DMS53 treated with DMSO at 0.1 percent for 48 hours (cell line): Measurements from ENCODE around the gene GPR17.

Experiments used
- DNase-seq: peaks from one replicate; lab custom pipeline; 2025; ENCODE audit not compliant: unreplicated experiment; lab: John Stamatoyannopoulos, UW

GPR17 gene

DNA sequence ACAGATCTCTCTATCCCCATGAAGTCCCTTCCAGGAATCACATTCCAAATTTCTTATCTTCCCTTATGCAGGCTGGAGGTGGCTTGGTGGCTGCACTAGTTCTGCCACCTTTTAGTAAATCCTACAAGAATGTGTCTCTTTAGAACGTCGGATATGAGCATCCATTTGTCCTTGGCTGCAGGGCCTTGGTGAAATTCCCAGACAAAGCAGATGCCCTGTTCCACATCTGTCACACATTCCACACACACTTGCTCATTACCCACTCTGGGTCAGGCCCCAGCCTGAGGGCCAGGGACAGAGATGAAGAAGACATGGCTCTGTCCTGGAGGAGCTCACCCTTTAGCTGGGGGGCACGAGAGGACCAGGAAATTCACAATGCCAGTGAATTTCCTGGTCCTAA lies 31.2 kb upstream of the GPR17 start:
- DNase-seq = no peak

DNA sequence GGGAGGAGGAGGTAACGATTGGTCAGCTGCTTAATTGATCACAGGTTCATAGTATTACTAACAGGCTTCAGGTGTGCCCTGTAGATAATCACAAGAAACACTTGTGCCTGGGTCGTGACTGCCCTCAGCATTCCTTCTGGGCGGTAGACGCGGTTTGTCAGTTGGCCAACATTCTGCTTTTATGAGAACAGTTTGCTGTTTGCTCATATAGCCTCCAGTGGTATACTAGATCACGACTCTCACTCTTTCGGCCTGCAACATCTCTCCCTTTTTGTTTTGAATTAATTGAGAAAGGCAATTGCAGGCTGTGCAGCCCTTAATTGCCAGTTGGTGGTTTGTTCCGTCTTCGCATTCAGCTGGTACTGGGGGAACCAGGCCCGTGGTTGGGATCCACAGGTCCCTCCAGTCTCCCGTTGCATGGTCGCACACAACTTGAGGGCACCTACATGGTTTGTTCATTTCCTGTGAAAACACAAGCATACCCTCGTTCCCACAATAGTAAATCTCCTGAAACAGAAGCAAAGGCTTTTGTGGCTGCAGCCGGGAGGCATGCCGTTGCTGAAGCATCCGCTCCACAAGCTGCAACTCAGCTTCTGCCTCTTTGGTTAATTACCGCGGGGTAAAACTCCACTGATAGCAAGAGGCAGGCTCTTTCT lies 30.3 kb upstream of the GPR17 start:
- no peak for DNase-seq

DNA sequence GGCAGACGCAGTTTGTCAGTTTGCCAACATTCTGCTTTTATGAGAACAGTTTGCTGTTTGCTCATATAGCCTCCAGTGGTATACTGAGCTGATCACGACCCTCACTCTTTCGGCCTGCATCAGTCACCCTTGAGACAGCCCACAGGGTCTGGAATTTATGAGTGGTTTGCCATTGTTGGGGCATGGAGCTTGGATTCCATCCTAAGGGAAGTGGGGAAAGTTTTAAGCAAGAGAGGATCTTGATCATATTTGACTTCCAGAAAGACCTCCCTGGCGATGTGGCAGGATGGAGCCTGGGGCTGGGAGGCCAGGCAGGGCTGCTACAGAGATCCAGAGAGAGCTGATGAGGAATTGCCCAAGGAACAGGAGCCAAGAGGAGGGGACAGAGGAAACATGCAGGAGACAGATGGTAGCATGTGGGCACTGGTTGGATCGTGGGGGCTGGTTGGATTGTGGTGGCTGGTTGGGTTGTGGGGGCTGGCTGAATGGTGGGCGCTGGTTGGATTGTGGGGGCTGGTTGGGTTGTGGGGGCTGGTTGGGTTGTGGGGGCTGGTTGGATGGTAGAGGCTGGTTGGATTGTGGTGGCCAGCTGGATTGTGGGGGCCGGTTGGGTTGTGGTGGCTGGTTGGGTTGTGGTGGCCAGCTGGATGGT lies 27.3 kb upstream of the GPR17 start:
- DNase-seq = no peak

DNA sequence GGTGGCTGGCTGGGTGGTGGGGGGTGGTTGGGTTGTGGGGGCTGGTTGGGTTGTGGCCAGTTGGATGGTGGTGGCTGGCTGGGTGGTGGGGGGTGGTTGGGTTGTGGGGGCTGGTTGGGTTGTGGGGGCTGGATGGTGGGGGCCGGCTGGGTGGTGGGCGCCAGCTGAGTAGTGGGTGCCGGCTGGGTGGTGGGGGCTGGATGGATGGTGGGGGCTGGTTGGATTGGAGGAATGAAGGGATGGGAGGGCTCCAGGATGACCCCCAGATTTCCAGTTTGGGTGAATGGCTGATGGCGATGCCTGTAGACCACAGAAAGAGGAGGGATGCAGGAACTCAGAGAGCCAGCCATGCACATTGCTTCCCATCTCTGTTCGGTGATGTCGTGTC lies 26.8 kb upstream of the GPR17 start:
- no peak for DNase-seq

DNA sequence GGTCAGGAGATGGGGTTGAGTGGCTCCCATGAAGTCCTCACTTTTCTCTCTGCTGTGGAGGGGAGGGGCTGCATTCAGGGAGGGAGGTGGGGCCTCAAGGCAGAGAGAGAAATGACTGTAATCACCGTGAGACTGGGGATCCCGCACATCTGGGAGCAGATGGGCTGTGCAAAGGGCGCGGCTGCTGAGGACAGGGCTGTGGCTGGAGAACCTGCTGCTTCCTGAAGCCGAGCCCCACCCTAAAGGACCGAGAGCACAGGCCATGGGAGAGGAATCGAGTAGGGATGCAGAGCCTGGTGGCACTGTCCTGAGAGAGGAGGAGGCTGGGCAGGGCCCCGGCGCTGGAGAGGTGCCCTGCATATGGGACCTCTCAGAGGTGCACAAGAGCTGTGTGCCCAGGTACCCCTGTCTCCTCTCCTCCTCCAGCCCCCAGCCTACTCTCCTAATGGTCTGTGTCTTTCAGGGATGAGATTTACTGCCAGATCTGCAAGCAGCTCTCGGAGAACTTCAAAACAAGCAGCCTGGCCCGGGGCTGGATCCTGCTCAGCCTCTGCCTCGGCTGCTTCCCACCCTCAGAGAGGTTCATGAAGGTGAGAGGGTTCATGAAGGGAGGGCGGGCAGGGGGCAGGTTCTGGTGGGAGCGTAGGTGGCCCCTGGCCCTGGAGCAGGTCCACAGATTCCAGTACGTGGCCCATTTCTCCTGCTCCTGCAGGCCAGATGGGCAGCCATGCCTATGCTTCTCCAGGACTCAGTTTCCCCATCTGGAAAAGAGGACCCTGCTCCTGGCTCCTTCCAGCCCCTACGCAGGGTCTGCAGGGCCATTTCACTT lies 25.9 kb upstream of the GPR17 start:
- DNase-seq = no peak

DNA sequence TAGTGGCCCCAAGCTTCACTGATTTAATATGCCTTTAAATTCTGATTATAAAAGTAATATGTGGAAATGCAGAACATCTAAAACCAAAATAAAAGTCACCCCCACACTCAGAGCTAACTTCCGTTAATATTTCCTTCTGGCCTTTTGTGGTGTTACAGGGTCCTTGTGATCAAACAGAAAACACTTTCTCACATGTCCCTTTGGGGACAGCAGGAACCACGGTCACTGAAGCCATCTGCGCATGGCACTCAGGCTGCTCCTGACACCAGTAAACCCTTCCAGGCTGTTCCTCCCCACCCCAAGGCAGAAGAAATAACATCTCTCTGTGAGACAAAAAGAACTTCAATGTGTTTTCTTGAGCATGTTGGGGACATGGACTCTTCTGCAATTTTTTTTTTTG lies 25.1 kb upstream of the GPR17 start:
- DNase-seq = no peak

DNA sequence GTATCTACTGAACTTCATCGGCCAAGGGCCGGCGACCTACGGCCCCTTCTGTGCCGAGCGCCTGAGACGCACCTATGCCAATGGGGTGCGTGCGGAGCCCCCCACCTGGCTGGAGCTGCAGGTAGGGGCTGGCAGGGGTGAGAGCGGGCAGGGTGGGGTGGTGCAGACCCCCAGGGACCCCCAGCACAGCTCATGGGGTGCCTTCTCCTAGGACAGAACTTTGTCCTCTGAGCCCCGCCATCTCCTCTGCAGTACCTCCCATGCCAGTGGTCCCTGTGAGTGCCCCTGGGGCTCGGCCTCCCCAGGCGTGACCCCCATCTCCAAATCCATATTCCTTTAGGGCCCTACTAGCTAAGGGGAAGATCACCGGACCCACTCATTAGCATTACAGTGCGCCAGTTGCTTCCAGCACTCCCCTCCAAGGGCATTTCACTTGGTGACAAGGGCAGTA lies 23.9 kb upstream of the GPR17 start:
- DNase-seq = no peak

DNA sequence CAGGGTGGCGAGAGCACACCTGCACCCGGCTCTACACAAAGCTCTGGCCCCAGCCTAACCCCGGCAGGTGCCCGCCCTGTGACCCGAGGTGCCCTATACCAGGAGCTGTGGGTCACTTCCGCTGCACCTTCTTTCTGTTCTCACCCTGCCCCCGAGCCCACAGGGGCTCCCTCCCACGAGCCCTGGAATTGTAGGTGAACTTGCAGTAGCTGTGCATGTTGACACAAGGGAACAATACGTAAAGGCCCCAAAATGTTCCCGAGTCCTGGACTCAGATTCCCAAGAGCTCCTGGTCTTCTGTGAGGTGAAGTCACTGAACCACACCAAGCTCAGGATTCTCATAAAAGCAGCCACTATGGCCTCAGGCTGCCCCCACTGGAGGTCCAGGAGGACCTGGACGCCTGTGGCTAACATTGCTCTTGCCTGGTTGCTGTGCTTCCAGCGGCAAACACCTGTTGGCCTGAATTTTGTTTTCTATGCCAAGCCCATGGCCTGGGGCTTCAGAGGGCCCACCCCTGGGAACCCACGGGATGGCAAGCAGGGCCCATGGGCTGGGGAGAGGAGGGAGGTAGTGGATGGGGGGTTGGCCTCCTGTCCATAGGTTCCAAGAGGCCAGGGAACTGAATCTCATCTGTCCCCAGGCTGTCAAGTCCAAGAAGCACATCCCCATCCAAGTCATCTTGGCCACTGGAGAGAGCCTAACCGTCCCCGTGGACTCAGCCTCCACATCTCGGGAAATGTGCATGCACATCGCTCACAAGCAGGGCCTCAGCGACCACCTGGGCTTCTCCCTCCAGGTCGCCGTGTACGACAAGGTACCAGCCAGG lies 23.2 kb upstream of the GPR17 start:
- DNase-seq = no peak

DNA sequence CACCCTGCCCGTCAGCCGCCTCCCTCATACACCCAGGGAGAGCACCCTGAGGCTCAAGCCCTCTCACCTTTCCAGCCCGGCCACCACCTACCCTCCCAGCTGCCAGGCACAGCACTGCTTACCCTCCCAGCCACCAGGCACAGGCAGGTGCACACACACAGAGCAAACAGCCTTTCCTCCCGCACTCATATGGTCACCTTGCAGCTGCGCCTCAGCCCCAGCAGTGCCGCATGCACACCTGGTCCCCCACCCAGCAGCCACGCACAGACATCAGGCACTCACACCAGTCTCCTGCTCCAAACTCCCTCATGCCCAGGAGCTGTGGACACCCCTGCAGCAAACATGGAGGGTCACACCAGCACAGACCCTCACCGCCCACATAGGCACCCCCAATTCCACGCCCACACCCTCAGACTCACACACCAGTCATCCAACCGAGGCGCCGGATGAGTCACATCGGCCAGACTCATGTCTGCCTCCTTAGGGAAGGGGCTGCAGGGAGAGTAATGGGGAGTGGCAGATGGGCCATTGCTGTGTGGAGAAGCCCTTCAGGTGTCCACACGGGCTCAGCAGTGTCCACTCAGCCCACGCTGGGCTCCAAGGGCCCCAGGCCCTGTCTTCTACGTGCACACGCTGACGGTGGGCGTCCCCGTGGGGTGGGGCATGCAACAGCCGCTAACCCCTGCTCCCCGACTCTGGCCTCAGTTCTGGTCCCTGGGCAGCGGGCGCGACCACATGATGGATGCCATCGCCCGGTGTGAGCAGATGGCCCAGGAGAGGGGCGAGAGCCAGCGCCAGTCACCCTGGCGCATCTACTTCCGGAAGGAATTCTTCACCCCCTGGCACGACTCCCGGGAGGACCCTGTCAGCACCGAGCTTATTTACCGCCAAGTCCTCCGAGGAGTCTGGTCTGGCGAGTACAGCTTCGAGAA lies 22.3 kb upstream of the GPR17 start:
- peak; percentile 80 for DNase-seq

DNA sequence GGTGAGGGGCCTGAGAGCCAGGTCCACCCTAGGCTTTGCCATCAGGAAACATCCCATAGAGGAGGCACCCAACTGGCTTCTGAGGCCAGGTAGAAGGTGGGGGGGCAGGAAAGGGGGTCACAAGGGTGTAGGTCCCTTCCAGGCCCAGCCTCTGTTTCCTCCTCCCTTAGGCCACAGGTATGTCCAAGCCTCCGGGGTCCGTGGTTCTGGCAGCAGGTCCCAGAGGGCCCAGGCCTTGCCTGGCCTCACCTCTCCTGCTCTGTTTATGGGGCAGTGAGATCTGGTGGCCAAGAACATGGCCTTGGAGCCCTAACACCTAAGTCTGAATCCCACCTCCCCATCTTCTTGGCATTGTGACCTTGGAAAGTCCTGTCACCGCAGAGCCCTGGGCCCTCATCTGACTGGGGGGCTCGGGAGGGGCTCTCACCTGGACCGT lies 21.6 kb upstream of the GPR17 start:
- DNase-seq = no peak

DNA sequence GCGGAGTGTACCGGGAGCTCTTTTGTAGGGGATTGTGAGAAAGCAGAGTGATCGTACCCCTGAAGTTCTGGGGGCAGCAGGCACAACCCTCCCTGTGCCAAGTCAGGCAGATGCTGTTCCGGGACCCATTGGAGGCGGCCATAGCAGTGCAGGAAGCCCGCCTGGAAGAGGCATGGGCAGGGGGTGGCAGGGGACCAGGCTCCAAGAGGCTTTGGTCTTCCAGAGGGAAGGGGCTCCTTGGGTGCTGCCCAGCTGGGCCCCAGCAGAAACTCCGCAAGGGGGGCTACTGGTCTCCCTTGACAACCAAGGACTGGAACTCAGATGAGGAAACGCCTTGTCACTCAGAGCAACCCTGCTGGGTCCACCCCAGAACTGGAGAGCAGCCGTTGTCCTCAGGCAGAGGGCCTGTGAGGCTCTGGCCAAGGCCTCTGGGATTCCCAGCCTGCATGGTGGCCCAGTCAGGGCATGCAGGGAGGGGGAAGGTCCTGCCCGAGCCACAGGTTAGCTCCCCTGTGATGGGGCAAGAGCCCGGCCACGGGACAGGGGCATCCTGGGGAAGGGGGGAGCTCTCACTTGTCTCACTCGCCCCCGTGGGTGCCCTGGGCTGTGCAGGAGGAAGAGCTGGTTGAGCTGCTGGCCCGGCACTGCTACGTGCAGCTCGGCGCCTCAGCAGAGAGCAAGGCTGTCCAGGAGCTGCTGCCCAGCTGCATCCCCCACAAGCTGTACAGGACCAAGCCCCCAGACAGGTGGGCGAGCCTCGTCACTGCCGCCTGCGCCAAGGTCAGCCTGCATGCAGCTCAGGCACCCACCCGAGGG lies 21.0 kb upstream of the GPR17 start:
- DNase-seq = no peak

DNA sequence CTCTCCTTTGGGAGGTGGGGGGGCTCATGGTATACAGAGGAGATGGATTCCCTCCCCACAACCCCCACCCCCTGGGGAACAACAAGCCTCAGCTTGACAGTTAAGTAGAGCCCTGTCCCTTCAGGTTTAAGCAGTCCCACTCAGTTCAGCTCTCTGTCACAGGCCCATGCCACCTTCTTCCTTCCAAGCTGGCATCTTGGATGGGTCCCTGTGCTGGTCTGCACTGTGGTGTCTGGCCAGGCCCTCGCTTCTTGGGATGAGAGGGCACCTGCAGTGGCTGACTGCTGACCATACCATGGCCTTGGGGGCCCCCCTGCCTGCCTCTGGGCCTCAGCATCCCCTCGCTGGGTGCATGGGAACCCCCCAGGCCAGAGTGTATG lies 20.4 kb upstream of the GPR17 start:
- DNase-seq = no peak

DNA sequence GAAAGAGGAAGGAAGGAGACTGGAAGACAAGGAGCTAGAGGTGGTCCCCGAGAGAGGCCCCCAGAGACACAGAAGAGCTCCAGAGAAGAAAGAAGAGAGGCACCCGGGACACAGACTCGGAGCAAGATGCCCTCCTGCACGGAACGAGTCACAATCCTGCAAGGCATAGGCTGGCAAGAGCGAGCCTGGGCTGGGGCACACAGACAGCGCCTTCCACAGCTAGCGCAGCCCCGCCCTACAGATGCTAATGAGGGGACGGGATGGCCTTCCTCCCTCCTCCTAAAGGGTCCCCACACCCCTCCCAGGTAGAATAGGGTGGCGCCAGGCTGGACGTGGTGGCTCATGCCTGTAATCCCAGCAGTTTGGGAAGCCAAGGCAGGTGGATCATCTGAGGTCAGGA lies 19.8 kb upstream of the GPR17 start:
- DNase-seq = no peak

DNA sequence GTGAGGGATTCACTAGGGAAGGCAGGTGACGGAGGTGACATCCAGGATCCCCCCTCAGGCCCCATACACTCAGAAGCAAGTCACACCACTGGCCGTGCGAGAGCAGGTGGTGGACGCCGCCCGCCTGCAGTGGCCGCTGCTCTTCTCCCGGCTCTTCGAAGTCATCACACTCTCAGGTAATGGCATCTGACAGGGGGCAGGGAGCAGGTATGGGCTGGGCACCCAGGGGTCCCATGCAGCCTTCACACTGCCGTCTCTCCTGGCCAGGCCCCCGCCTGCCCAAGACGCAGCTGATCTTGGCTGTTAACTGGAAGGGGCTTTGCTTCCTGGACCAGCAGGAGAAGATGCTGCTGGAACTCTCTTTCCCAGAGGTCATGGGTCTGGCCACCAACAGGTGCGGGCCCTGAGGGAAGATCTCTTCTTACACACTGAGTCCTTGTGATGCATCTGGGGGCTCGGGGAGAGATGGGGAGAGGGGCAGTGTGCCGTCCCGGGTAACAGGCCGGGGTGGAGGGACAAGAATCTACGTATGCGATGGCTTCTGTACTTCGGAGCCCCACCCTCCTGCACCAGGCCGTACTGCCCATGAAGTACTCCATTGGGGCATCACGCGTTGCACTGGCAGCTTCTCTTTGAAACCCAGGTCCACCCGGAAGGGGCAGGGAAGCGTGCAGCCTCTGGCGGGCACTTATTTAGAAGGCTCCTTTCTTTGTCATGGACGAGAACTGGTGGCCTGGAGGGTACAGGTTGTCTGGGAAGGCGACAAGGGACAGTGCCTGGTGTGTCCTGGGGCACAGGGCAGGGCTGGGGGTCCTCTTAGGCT lies 18.8 kb upstream of the GPR17 start:
- DNase-seq = no peak

DNA sequence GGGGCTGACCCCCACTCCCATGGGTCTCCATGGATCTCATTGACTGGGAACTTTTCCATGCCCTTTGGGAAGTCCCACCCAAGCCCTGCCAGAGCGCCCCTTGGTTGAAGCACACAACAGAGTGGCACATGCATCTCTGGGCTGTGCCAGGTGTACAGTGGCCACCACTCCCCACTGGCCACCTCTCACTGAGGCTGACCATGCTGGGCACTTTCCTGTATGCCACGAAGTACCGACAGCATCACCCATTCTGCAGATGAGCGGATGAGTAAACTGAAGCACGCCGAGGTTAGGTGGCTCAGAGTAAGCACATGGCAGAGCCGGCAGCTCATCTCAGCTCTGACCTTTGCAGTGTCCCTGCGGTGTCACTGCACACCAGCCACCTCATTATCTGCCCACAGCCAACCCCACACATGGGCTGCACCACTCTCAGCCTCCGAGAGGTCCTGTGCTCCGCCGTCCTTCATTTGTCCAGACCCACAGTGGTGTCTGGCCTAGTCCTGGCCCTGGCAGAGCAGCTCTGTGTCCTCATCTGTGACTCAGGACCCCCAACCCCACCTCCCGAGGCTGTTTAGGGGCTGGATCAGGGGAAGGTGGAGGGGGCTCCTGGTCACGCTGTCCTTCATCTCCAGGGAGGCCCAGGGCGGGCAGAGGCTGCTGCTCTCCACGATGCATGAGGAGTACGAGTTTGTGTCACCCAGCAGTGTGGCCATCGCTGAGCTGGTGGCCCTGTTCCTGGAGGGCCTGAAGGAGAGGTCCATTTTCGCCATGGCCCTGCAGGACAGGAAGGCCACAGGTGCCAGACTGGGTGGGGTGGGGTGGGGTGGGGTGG lies 18.0 kb upstream of the GPR17 start:
- no peak for DNase-seq

DNA sequence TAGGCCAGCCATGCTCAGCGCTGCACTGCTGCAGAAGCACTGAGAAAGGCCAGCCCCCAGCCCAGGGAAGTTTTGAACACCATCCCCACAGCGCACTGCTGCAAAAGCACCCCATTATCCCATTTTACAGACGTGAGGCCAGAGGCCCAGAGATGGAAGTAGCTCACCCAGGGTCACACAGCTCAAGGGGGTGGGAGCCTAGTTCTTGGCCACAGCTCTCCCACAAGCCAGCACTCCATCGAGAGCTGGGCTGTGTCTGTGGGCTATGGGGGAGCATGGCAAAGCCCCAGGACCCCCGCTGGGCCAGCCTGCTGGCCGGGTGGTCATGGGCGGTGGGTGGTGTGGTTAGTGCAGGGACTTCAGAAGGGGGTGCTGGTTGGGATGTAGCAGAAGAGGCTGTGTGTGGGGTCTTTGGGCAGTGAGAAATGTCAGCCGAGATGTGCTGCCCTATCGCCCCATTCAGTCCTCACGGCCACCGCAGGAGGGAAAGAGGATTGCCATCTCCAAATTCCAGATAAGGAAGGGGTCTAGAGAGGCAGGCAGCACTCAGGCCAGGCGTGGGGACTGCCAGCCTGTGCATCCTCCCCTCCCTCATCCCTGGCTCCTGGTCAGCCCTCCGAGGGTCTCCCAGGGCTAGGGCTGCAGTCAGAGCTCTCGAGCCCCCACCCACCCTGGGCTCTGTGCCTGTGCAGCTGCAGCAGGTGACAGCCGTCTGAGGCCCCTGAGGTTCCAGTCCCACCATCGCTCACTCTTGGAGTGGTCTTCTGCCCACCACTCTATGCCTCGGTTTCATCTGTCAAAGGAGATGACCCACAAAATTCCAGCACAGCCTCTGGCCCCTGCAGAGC lies 17.0 kb upstream of the GPR17 start:
- no peak for DNase-seq

DNA sequence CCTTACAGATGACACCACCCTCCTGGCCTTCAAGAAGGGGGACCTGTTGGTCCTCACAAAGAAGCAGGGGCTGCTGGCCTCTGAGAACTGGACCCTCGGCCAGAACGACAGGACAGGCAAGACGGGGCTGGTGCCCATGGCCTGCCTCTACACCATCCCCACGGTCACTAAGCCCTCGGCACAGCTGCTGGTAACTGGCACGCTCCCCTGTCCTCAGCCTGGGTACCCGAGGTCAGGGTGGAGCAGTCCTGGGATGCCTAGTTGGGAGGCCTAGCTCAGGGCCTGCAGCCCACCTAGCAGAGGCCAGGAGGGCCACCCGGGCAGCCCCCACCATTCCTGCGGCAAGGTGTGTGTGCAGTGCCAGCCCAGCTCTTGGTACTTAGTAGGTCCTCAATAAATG lies 16.3 kb upstream of the GPR17 start:
- no peak for DNase-seq
